Skeletal muscle tissue (tissue), 4 donors: Measurements from ENCODE around the gene ARL3. TPM values are rescaled to one million over a fixed set of nuclear protein-coding genes. Genes with fewer than 3 reads are reported as not detected.
"Not testable (repeated sequence)": the region's sequence is repeated elsewhere in the genome, so short reads cannot be mapped to it uniquely, and the experiment has no call there.

Source experiments
- H3K27ac ChIP-seq: one replicate; pipeline ENCODE4 v1.7.0; 2013; ENCODE audit warnings: mild to moderate bottlenecking, low read depth, low read length, inconsistent platforms
- H3K27me3 ChIP-seq, 3 donors: one replicate each; pipeline ENCODE4 v1.7.0; 2013; ENCODE audit warnings: low read length in 3 of 3; ENCODE audit not compliant: control insufficient read depth in 3 of 3, insufficient read depth in 3 of 3
- H3K36me3 ChIP-seq, 3 donors: one replicate each; pipeline ENCODE4 v1.7.0; 2013; ENCODE audit warnings: low read length in 3 of 3; ENCODE audit not compliant: control insufficient read depth in 3 of 3, insufficient read depth in 3 of 3
- H3K4me1 ChIP-seq, 3 donors: one replicate each; pipeline ENCODE4 v1.7.0; 2013; ENCODE audit warnings: low read length in 3 of 3, mild to moderate bottlenecking in 3 of 3; ENCODE audit not compliant: control insufficient read depth in 3 of 3, insufficient read depth in 3 of 3
- H3K4me3 ChIP-seq, 3 donors: one replicate each; pipeline ENCODE4 v1.7.0; 2013; ENCODE audit warnings: low read length in 3 of 3
- H3K9ac ChIP-seq, 3 donors: one replicate each; pipeline ENCODE4 v1.7.0; 2013; ENCODE audit warnings: low read length in 3 of 3, mild to moderate bottlenecking in 3 of 3, moderate library complexity in 2 of 3, low read depth in 1 of 3
- H3K9me3 ChIP-seq, 3 donors: one replicate each; pipeline ENCODE4 v1.7.0; 2013; ENCODE audit warnings: low read length in 3 of 3; ENCODE audit not compliant: control insufficient read depth in 3 of 3
- total RNA-seq: library from RNA; depleted of rRNA; stranded (reverse); fragments of >200 nt; gene quantifications from one replicate; pipeline ENCODE4 v1.2.3, GENCODE V29; 2014
- donor health status: Osteomylitis.

ARL3 gene, protein sequence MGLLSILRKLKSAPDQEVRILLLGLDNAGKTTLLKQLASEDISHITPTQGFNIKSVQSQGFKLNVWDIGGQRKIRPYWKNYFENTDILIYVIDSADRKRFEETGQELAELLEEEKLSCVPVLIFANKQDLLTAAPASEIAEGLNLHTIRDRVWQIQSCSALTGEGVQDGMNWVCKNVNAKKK
- total RNA-seq: 5.2 TPM

DNA sequence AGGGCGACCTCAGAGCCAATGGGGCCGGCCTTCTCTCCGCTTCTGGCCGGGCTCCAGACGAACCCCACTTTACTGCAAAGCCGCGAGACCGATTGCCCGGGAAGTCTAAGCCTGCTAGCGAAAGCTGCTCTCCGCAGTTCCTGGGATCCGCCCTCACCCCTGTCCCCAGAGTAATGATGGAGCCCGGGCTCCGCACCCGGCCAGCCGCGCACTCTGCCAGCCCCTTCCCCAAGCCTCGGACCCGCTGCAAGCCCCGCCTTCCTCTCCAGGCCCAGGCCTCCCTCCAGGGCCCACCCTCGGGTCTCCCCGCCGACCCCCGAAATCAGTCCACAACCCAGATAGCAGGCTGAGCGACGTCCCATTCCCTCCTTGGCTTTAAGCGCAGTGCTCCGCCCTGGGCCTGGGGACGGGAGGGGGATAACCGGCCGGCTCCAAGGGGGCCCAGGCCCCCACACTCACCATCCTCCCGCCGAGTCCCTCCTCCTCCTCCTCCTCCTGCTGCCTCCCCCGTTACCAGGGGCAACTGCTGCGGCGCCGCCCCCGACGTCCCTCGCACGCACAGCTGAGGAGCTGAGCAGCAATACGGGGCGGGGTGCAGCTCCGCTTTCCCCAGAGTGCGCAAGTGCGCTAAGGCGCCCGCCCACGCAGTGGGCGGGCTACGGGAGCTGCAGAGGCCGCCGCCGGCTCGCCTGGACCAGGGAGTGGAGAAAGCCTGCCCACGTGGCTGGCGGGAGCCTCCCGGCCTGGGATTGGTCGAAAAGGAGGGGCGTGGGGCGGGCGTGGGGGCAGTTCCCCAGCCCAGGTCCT is at the start of gene ARL3:
ARL3 (minus strand) TSS at position 584 of the 807 bp plus-strand sequence; CDS start at position 462, 122 bp downstream.
- Histone ChIP-seq H3K4me3 (peak within 1 kb of the TSS; percentile 88 to 92 (median 92)), H3K9me3 (no peaks in the 10 kb centered on the region), H3K9ac (peak within 1 kb of the TSS; percentile 66 to 90 (median 77)), H3K36me3 (peaks cover 0 to 2% (median 0%) of the 10 kb centered on the region in 3 donors), H3K27me3 (no peaks in the 10 kb centered on the region), H3K27ac (peak within 1 kb of the TSS; percentile 71), H3K4me1 (peaks cover 20 to 34% (median 29%) of the 10 kb centered on the region in 3 donors)

DNA sequence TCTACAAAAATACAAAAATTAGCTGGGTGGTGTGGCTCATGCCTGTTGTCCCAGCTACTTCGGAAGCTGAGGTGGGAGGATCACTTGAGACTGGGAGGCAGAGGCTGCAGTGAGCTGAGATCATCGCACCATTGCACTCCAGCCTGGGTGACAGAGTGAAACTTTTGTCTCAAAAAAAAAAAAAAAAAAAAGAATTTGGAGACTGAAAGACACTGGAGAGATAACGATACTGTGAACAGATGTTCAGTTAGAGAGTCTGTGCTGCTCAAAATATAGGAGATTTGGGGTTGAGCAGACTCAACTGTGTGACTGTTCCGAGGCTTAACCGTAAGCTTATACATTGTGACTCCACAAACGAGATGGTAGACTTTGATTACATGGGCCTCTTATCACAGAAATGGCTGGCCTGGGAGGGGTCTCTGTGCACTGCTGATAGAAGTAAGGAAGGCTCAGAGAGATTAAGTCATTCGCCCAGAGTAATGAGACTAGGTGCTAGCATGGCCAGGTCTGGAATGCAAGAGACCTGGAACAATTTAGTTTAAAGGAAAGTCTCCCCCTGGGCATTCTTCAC is 48.9 kb upstream of the ARL3 start:
- Histone ChIP-seq H3K4me3 (no peak overlapping the region), H3K4me1 (peaks cover 15 to 25% (median 21%) of the 10 kb centered on the region in 3 donors), H3K27me3 (no peaks in the 10 kb centered on the region), H3K27ac (peak overlapping the region; percentile 47), H3K9ac (no peak overlapping the region), H3K9me3 (no peaks in the 10 kb centered on the region), H3K36me3 (peaks cover 0 to 4% (median 3%) of the 10 kb centered on the region in 3 donors)

DNA sequence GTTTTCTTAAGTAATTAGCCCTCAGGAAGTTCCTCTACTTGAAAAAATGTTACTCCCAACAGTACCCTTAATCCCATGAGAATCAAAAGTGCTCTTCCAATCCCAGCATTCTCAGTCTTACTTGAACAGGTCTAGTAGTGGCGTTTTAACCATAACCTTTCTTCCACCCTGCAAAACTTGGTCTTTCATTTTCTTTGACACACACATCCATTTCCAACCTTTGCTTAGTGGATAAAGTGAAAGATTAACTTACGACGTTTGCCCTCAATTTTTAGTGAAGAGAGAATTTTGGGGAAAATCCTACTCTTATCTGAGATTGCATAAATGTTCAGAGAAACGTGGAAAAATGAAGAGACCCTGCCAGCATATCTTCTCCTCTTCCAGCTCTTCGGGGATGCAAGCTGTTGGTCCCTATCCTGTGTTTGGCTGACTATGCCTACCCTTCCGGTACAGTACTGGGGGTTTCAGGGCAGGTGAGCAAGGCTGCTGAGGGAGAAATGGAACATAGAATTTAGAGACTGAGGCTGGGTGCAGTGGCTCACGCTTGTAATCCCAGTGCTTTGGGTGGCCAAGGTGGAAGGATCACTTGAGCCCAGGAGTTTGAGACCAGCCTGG is 48.3 kb upstream of the ARL3 start:
- Histone ChIP-seq H3K27me3 (no peaks in the 10 kb centered on the region), H3K4me3 (no peak overlapping the region), H3K9ac (no peak overlapping the region), H3K36me3 (peaks cover 0 to 4% (median 3%) of the 10 kb centered on the region in 3 donors), H3K27ac (peak overlapping the region; percentile 47), H3K4me1 (peaks cover 15 to 22% (median 21%) of the 10 kb centered on the region in 3 donors), H3K9me3 (no peaks in the 10 kb centered on the region)

DNA sequence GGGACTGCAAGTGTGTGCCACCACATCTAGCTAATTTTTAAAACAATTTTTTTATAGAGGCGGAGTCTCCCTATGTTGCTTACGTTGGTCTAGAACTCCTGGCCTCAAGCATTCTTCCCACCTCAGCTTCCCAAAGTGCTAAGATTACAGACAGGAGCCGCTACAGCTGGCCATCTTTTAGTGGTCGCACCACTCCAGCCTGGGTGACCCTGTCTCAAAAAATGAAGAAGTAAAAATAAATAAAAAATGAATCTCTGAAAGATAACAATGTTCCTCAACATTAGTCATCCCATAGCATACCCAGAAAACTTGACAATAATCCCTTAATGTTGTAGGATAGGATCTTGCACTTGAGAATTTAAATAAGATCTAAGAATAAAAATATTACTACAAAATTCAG is 47.8 kb upstream of the ARL3 start:
- no peaks in the 10 kb centered on the region for H3K9me3 ChIP-seq
- H3K27me3 ChIP-seq: no peaks in the 10 kb centered on the region
- H3K4me3 ChIP-seq: no peak overlapping the region
- H3K36me3 ChIP-seq: peaks cover 0 to 4% (median 3%) of the 10 kb centered on the region in 3 donors
- H3K27ac ChIP-seq: no peak overlapping the region
- no peak overlapping the region for H3K9ac ChIP-seq
- H3K4me1 ChIP-seq: peaks cover 15 to 20% (median 20%) of the 10 kb centered on the region in 3 donors

DNA sequence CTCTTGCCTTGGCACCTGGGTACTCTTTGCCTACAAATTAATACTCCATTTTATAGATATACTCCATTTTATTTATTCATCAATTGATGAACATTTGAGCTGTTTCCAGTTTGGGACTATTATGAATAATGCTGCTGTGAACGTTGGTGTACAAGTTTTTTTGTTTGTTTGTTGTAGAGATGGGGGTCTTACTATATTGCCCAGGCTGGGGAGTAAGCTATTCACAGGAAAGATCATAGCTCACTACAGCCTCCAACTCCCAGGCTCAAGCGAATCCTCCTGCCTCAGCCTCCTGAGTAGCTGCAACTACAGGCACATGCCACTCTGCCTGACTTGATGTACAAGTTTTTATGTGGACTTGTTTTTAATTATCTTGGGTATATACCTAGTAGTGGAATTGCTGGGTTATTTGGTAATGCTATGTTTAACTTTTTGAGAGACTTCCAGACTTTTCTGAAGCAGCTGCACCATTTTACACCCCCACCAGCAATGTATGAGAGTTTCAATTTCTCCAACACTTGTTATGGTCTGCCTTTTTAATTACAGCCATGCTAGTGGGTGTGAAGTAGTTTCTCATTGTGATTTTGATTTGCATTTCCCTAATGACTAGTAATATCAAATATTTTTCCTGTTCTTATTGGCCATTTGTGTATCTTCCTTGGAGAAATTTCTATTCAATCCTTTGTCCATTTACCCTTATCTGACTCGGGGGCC is 45.5 kb upstream of the ARL3 start:
- Histone ChIP-seq H3K36me3 (peaks cover 0 to 4% (median 0%) of the 10 kb centered on the region in 3 donors), H3K27me3 (no peaks in the 10 kb centered on the region), H3K4me1 (peaks cover 5 to 10% (median 9%) of the 10 kb centered on the region in 3 donors), H3K4me3 (no peak overlapping the region), H3K27ac (no peak overlapping the region), H3K9ac (no peak overlapping the region), H3K9me3 (no peaks in the 10 kb centered on the region)

DNA sequence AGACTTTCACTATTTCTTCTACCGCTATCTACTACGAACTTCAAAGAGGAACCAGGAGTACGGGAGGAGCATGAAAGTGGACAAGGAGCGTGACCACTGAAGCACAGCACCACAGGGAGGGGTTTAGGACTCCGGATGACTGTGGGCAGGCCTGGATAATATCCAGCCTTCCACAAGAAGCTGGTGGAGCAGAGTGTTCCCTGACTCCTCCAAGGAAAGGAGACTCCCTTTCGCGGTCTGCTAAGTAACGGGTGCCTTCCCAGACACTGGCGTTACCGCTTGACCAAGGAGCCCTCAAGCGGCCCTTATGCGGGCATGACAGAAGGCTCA is 44.7 kb upstream of the ARL3 start:
- not testable (repeated sequence) for H3K9me3 ChIP-seq, H3K36me3 ChIP-seq, H3K9ac ChIP-seq, H3K4me1 ChIP-seq, H3K27me3 ChIP-seq, H3K27ac ChIP-seq, H3K4me3 ChIP-seq

DNA sequence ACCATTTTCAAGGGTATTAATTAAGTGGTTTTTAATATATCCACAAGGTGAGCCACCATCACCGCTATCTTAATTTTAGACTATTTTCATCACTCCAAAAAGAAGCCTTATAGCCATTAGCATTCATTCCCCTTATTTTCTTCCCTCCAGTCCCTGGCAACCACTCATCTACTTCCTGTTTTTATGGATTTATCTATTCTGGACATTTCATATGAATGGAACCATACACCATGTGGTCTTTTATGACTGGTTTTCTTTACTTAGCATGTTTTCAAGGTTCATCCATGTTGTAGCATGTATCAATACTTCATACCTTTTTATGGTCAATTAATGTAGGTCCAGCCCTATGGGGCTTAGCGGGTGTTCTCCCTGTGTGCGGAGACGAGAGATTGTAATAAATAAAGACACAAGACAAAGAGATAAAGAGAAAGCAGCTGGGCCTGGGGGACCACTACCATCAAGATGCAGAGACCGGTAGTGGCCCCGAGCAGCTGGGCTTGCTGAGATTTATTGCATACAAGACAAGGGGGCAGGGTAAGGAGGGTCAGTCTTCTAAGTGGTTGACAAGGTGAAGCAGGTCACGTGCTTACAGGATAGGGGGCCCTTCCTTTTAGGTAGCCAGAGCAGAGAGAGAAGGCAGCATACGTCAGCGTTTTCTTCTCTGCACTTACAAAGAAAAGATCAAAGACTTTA is 44.2 kb upstream of the ARL3 start:
- Histone ChIP-seq H3K4me3 (no peak overlapping the region), H3K9me3 (no peaks in the 10 kb centered on the region), H3K36me3 (no peaks in the 10 kb centered on the region), H3K27me3 (no peaks in the 10 kb centered on the region), H3K27ac (no peak overlapping the region), H3K4me1 (peaks cover 3 to 7% (median 5%) of the 10 kb centered on the region in 3 donors), H3K9ac (no peak overlapping the region)

DNA sequence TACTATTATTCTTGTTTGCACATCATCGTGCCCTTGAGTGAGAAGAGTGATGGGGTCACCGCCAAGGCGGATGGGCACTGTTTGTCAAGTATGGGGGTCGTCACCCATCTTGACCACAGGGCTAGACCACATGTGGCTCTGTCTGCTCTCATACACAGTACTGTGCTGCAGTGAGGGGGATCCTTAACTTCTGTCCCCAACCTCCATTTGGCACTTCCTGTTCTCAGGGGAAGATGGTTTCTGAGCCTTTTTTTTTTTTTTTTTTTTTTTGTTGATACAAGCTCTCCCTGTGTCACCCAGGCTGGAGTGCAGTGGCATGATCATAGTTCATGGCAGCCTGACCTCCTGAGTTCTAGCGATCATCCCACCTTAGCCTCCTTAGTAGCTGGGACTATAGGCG is 43.1 kb upstream of the ARL3 start:
- Histone ChIP-seq H3K36me3 (no peaks in the 10 kb centered on the region), H3K9me3 (no peaks in the 10 kb centered on the region), H3K4me3 (no peak overlapping the region), H3K9ac (no peak overlapping the region), H3K4me1 (peaks cover 14 to 15% (median 14%) of the 10 kb centered on the region in 3 donors), H3K27me3 (no peaks in the 10 kb centered on the region), H3K27ac (no peak overlapping the region)

DNA sequence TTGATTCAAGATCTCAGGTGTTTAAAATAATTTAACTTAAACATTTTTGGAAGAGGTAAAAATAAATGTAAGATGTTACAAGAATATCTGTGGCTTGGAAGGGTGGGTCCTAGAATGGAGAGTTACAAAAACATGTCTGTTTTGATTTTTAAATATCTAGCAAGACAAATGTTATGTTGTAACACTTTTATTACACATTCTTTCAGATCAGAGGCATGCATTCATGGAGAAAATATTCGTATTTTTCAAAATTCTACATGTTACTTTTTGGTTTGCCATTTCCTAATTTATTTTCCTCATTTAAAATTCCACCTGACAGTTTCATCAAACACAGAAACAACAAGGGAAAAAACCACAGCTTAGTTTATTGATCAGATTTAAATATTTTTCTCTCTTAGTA is 39.5 kb upstream of the ARL3 start:
- peaks cover 18 to 21% (median 20%) of the 10 kb centered on the region in 3 donors for H3K4me1 ChIP-seq
- H3K27ac ChIP-seq: peak overlapping the region; percentile 91
- no peaks in the 10 kb centered on the region for H3K36me3 ChIP-seq
- no peak overlapping the region for H3K9ac ChIP-seq
- H3K4me3 ChIP-seq: no peak overlapping the region
- no peaks in the 10 kb centered on the region for H3K9me3 ChIP-seq
- no peaks in the 10 kb centered on the region for H3K27me3 ChIP-seq
